Large intestine (tissue), 3 donors: Measurements from ENCODE around the gene FBXO45. TPM values are rescaled to one million over a fixed set of nuclear protein-coding genes. Genes with fewer than 3 reads are reported as not detected.
"Not testable (repeated sequence)": the region's sequence is repeated elsewhere in the genome, so short reads cannot be mapped to it uniquely, and the experiment has no call there.

Experiments used
- DNase-seq, 2 donors: peaks; one replicate each; pipeline versions ENCODE4 v3.0.0 to v3.0.0-alpha.2; 2013
- H3K27ac ChIP-seq: one replicate; pipeline ENCODE4 v1.5.1; 2013; ENCODE audit warnings: low read length
- H3K27me3 ChIP-seq: 2 replicates; pipeline ENCODE4 v1.6.1; 2013; ENCODE audit warnings: low read length; ENCODE audit not compliant: control insufficient read depth, insufficient read depth
- H3K36me3 ChIP-seq: 2 replicates; pipeline ENCODE4 v1.6.1; 2013; ENCODE audit warnings: low read length; ENCODE audit not compliant: control insufficient read depth, insufficient read depth
- H3K4me1 ChIP-seq: one replicate; pipeline ENCODE4 v1.6.1; 2013; ENCODE audit warnings: low read length; ENCODE audit not compliant: control insufficient read depth, insufficient read depth
- H3K4me3 ChIP-seq: one replicate; pipeline ENCODE4 v1.5.1; 2013; ENCODE audit warnings: low read length
- H3K9me3 ChIP-seq: one replicate; pipeline ENCODE4 v1.6.1; 2013; ENCODE audit warnings: mild to moderate bottlenecking, low read depth, low read length, moderate library complexity; ENCODE audit not compliant: control insufficient read depth
- WGBS: methylation state at CpG from one replicate; pipeline ENCODE4 v1.1.5; 2013; ENCODE audit warnings: low lambda C conversion rate; ENCODE audit not compliant: insufficient coverage; 5-methylcytosine and 5-hydroxymethylcytosine counted together
- polyA plus RNA-seq: library from polyadenylated mRNA; unstranded; fragments of 120-200 nt; gene quantifications from one replicate; pipeline ENCODE4 v1.2.1, GENCODE V29; 2013

Gene FBXO45
- polyA plus RNA-seq, 1 donor: 12.2 TPM

DNA sequence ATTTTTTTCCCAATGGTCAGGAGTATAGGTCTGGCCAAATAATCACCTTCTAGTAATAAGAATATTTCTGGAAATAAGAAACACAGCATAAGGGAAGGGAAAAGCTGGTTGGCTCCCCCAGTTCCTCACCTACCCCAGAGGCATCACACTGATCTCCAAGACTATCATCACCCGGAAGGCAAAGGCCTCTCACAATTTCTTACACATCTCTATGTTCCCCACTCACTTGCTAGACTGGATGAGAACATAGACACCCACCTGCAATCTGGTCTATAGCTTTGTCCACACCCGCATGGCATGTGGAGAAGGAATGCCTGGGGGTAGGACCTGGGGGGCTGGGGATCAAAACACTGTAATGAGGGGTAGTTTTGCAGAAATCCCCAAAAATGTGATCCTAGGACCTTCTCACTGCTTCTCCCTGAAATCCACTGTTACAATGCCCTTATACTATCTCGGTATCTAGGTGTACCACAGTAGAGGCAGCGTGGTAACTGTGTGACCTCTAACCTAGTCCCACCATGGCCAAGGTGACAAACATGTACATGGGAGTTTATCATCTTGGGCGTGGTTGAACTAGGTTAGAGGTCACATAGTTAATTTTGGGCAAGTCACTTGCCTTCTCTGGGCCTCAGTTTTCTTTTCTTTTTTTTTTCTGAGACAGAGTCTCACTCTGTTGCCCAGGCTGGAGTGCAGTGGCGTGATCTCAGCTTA is 41.5 kb downstream of the FBXO45 start:
- Histone ChIP-seq H3K4me1 (peaks cover 3% of the 10 kb centered on the region), H3K27me3 (no peaks in the 10 kb centered on the region), H3K4me3 (no peak overlapping the region), H3K36me3 (no peaks in the 10 kb centered on the region), H3K9me3 (no peaks in the 10 kb centered on the region), H3K27ac (no peak overlapping the region)
- WGBS: no CpG with 5 or more reads among the region's 6 CpGs
- DNase-seq: no peak

DNA sequence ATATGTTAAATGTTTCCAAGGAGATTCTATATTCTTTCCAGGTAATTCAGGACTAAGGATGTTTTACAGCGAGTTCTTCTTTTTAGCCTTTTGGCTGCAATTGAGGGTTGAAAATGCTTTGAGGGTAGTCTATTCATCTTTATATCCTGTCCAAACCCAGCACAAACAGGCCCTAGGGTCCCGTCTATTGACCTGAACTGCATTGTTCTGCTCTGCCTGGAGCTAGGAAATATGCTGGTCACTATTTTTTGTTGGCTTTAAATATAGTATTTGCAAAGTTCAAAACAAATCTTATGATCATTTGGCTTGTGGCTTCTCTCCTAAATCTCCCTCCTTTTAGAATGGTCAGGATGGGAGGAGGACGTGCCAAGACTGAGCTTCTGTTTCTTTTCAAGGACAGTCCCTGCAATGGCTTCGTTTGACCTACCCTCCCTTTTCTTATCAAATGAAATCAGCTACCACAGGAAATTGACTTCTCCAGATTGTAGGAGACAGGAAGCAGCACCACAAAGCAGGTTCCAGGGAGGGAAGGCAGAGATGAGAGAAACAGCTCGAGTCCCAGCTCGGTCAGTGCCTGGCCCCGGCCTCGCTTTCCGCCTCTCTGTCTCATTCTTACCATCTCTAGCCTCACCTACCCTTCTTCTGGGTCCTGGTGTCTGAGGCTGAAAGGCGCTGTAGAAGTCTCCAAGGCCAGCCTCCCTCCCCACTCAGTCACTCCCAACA is 43.5 kb downstream of the FBXO45 start:
- no CpG with 5 or more reads among the region's 10 CpGs for WGBS

GRCh38 chr3:196615234-196615633 is 46.8 kb downstream of the FBXO45 start:
- not testable (repeated sequence) for H3K27me3 ChIP-seq, H3K4me1 ChIP-seq, H3K36me3 ChIP-seq, DNase-seq, H3K9me3 ChIP-seq, H3K27ac ChIP-seq, H3K4me3 ChIP-seq
- no CpG with 5 or more reads among the region's 6 CpGs for WGBS

More for the DNA sequence above, 43.5 kb downstream of the FBXO45 start:
- no peaks in the 10 kb centered on the region for H3K9me3 ChIP-seq
- H3K4me3 ChIP-seq: no peak overlapping the region
- H3K36me3 ChIP-seq: no peaks in the 10 kb centered on the region
- H3K27me3 ChIP-seq: no peaks in the 10 kb centered on the region
- H3K4me1 ChIP-seq: peaks cover 3% of the 10 kb centered on the region
- no peak overlapping the region for H3K27ac ChIP-seq
- DNase-seq: no peak

DNA sequence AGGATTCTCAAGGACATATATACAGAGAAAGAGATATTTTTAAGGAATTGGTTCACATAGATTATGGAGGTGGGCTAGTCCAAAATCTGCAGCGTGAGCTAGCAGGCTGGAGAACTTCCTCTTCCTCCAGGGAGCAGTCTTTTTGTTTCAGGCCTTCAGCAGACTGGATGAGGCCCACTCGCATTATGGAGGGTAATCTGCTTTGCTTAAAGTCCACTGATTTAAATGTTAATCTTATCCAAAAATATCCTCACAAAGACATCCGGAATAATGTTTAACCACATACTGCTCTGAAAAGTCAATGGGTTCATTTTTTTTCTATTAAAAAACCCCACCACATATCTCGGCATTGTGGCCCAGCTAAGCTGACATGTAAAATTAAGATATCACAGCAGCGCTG is 48.8 kb downstream of the FBXO45 start:
- Histone ChIP-seq H3K9me3 (no peaks in the 10 kb centered on the region), H3K4me1 (peaks cover 5% of the 10 kb centered on the region), H3K27me3 (no peaks in the 10 kb centered on the region), H3K36me3 (no peaks in the 10 kb centered on the region), H3K27ac (no peak overlapping the region), H3K4me3 (no peak overlapping the region)
- WGBS: 17% methylated on average over 1 of the region's 5 CpGs
- DNase-seq: peak in 1 of 2 donors; percentile 63

DNA sequence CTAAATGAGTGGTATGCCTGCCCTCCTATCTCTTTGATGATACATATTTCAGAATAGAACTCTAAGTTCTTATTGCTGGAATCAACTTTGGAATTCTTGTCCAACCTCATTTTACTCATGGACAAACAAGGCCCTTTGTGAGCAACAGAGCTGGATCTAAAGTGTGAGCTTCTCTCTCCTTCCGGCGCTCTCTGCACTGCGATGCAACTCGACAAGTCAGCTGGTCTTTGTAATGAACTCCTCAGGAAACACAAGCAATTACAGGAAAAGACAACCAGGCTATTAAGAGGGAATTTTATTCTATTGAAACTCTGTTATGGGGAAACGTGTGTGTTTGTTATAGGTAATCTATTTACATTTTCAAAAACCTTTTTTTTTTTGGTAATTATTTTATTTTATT is 50.8 kb downstream of the FBXO45 start:
- H3K27ac ChIP-seq: peak overlapping the region; percentile 38
- H3K36me3 ChIP-seq: no peaks in the 10 kb centered on the region
- DNase-seq: peak; percentile 31 to 49
- H3K4me3 ChIP-seq: no peak overlapping the region
- H3K4me1 ChIP-seq: peaks cover 5% of the 10 kb centered on the region
- no peaks in the 10 kb centered on the region for H3K27me3 ChIP-seq
- H3K9me3 ChIP-seq: no peaks in the 10 kb centered on the region
- 14% methylated on average over 1 of the region's 5 CpGs for WGBS

- not testable (repeated sequence) for H3K9me3 ChIP-seq, H3K4me3 ChIP-seq, H3K27me3 ChIP-seq, H3K4me1 ChIP-seq, H3K36me3 ChIP-seq, DNase-seq
- peak overlapping the region; percentile 38 for H3K27ac ChIP-seq
- no CpG with 5 or more reads among the region's 5 CpGs for WGBS
These were observed 51.2 kb downstream of the FBXO45 start for GRCh38 chr3:196619627-196620026.

DNA sequence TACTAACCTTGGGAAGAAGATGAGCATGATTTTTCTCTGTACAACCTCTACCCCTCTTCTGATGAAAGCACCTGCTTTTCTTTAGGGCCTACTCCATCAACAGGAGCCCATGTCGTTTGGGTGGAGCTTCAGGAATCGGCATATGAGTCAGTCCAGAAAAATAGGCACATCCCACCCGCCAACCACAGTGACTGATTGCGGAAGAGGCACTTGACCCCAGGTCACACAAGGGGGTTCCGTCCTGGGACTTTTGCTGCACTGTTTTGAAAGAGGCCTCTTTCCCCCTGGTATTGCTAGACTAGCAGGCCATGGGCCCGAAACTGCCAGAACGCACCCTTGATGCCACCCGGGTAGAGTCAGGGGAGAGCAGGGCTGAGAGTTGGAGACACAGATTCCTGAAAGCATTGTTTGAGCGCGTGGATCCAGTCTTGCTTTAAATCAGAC is 51.7 kb downstream of the FBXO45 start:
- Histone ChIP-seq H3K4me1 (peaks cover 5% of the 10 kb centered on the region), H3K27ac (peak overlapping the region; percentile 18), H3K4me3 (no peak overlapping the region), H3K36me3 (no peaks in the 10 kb centered on the region), H3K27me3 (no peaks in the 10 kb centered on the region), H3K9me3 (no peaks in the 10 kb centered on the region)
- no CpG with 5 or more reads among the region's 10 CpGs for WGBS
- no peak for DNase-seq

GRCh38 chr3:196620684-196621083 is 52.2 kb downstream of the FBXO45 start:
- no peak overlapping the region for H3K4me3 ChIP-seq
- 79% methylated on average over 2 of the region's 2 CpGs for WGBS
- peak overlapping the region; percentile 18 for H3K27ac ChIP-seq
- H3K4me1 ChIP-seq: peaks cover 5% of the 10 kb centered on the region
- no peaks in the 10 kb centered on the region for H3K27me3 ChIP-seq
- H3K36me3 ChIP-seq: no peaks in the 10 kb centered on the region
- no peak for DNase-seq
- no peaks in the 10 kb centered on the region for H3K9me3 ChIP-seq

DNA sequence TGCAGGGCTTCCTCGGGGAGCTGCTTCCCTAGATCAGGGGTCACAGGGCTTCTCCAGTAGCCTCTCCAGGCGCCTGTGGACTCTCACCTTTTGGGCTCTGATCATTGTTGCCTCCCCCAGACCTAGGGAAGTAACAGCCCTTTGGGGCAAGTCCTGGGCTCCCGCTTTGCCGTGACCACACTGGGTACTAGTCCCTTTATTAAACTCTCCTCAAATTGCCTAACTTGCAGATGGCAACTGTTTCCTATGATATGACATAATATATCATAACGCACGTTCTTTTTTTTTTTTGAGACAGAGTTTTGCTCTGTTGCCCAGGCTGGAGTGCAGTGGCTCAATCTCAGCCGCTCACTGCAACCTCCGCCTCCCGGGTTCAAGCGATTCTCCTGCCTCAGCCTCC is 53.2 kb downstream of the FBXO45 start:
- Histone ChIP-seq H3K4me1 (peaks cover 5% of the 10 kb centered on the region), H3K4me3 (no peak overlapping the region), H3K27me3 (no peaks in the 10 kb centered on the region), H3K36me3 (no peaks in the 10 kb centered on the region), H3K9me3 (no peaks in the 10 kb centered on the region), H3K27ac (no peak overlapping the region)
- no peak for DNase-seq
- 75% methylated on average over 2 of the region's 10 CpGs for WGBS

DNA sequence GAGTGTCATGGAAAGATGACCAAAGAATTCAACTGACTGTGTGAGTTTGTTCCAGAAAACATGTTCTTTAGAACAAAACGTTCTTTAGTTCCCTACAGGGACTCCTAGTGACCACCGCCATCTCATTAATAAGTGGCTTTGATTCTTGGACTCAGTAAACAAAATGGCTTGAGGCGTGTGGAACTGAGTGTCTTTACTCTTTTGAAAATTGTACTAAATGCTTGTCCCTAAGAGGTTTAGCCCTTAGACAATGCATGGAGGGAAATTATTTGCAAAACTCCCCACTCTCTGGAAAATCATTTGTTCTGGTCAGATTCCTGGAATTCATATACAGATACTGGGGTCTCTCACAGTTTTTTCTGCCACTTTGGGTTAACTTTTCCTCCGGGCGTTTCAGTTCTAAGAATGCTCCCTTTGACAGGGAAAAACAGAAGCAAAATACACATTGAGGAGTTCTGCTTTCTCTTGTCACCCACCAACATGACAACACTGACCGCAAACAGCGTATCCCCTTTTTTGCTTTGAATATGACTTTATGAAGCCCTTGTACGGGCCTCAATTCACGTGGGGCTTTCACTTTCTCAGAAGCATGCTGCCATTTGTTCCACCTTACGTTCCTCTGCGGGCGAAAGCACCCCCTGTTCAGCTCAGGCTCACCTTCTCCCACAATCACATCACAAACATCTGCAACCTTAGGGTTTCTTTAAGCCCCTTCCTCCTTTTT is 55.8 kb downstream of the FBXO45 start:
- H3K27ac ChIP-seq: no peak overlapping the region
- 81% methylated on average over 3 of the region's 12 CpGs for WGBS
- peaks cover 1% of the 10 kb centered on the region for H3K4me1 ChIP-seq
- H3K27me3 ChIP-seq: no peaks in the 10 kb centered on the region
- no peak for DNase-seq
- no peaks in the 10 kb centered on the region for H3K36me3 ChIP-seq
- H3K9me3 ChIP-seq: no peaks in the 10 kb centered on the region
- no peak overlapping the region for H3K4me3 ChIP-seq
